Measurements from ENCODE around the gene NDRG3. TPM values are rescaled to one million over a fixed set of nuclear protein-coding genes. Genes with fewer than 3 reads are reported as not detected.

NDRG3 gene
- total RNA-seq, 1 donor from 2014 or later: 11.3 TPM

GRCh38 chr20:36624944-36625324 is 121.0 kb downstream of the NDRG3 start:
- DNase-seq (ENCODE audit: low read depth) (no peak), FAIRE-seq (no peak)
- Histone ChIP-seq H3K4me3 (ENCODE audit: low read depth, low read length) (no peak overlapping the region), H3K36me3 (ENCODE audit: control insufficient read depth, insufficient read depth, low read length) (no peaks in the 10 kb centered on the region), H3K27me3 (ENCODE audit: control insufficient read depth, insufficient read depth, low read length) (no peaks in the 10 kb centered on the region)
- no peak for TF ChIP-seq CTCF (IDR thresholded peaks at IDR 0.05; ENCODE audit: insufficient read depth, low read length, severe bottlenecking)

GRCh38 chr20:36624068-36624943 is 121.6 kb downstream of the NDRG3 start:
- DNase-seq (ENCODE audit: low read depth) (peak; percentile 6), FAIRE-seq (peak; percentile 47)
- no peak for TF ChIP-seq CTCF (IDR thresholded peaks at IDR 0.05; ENCODE audit: insufficient read depth, low read length, severe bottlenecking)

GRCh38 chr20:36623444-36623843 is 122.4 kb downstream of the NDRG3 start:
- DNase-seq (ENCODE audit: low read depth) (no peak), FAIRE-seq (no peak)
- H3K27me3 ChIP-seq (ENCODE audit: control insufficient read depth, insufficient read depth, low read length): no peaks in the 10 kb centered on the region
- H3K4me3 ChIP-seq (ENCODE audit: low read depth, low read length): no peak overlapping the region
- TF ChIP-seq CTCF (IDR thresholded peaks at IDR 0.05; ENCODE audit: insufficient read depth, low read length, severe bottlenecking): no peak
- H3K36me3 ChIP-seq (ENCODE audit: control insufficient read depth, insufficient read depth, low read length): no peaks in the 10 kb centered on the region

More at GRCh38 chr20:36624068-36624943, 121.6 kb downstream of the NDRG3 start:
- Histone ChIP-seq H3K27me3 (ENCODE audit: control insufficient read depth, insufficient read depth, low read length) (no peaks in the 10 kb centered on the region), H3K36me3 (ENCODE audit: control insufficient read depth, insufficient read depth, low read length) (no peaks in the 10 kb centered on the region), H3K4me3 (ENCODE audit: low read depth, low read length) (no peak overlapping the region)

- Histone ChIP-seq H3K4me3 (ENCODE audit: low read depth, low read length) (no peak overlapping the region), H3K36me3 (ENCODE audit: control insufficient read depth, insufficient read depth, low read length) (no peaks in the 10 kb centered on the region), H3K27me3 (ENCODE audit: control insufficient read depth, insufficient read depth, low read length) (no peaks in the 10 kb centered on the region)
- FAIRE-seq (no peak), DNase-seq (ENCODE audit: low read depth) (no peak)
- TF ChIP-seq CTCF (IDR thresholded peaks at IDR 0.05; ENCODE audit: insufficient read depth, low read length, severe bottlenecking): no peak
Measured at GRCh38 chr20:36620917-36621316, 125.0 kb downstream of the NDRG3 start.

GRCh38 chr20:36614781-36615557 is 130.9 kb downstream of the NDRG3 start:
- DNase-seq (ENCODE audit: low read depth) (no peak), FAIRE-seq (no peak)
- no peak for TF ChIP-seq CTCF (IDR thresholded peaks at IDR 0.05; ENCODE audit: insufficient read depth, low read length, severe bottlenecking)
- no peak overlapping the region for H3K4me3 ChIP-seq (ENCODE audit: low read depth, low read length)
- no peaks in the 10 kb centered on the region for H3K27me3 ChIP-seq (ENCODE audit: control insufficient read depth, insufficient read depth, low read length)
- peaks cover 6% of the 10 kb centered on the region for H3K36me3 ChIP-seq (ENCODE audit: control insufficient read depth, insufficient read depth, low read length)
